Measurements from ENCODE around the gene WAC.

The WAC gene

DNA sequence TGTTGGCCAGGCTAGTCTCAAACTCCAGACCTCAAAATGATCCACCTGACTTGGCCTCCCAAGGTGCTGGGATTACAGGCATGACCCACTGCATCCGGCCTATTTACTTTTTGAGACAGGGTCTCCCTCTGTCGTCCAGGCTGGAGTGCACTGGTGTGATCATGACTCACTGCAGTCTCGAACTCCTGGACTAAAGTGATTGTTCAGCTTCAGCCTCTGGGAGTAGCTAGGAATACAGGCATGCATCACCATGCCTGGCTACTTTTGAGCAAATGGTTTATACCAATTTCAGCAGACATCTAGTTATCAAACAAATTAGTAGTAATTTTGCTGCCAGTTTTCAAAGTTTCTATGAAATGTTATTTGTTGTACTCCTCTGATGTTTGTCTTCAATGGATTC lies 2.2 kb upstream of the WAC start:
- DNase-seq (ENCODE audit: low read depth), result no peak
- no peak overlapping the region for H3K4me3 ChIP-seq (ENCODE audit: low read depth, low read length)
- TF ChIP-seq MYC (IDR thresholded peaks at IDR 0.05; ENCODE audit: low read depth, low read length), result no peak
- TF ChIP-seq POLR2A (IDR thresholded peaks at IDR 0.05; ENCODE audit: extremely low read depth, insufficient read length), result no peak
- no peak for TF ChIP-seq CTCF (IDR thresholded peaks at IDR 0.05; ENCODE audit: low read depth, low read length)
- TF ChIP-seq MAX (IDR thresholded peaks at IDR 0.05; ENCODE audit: low read depth, low read length), result no peak

GRCh38 chr10:28533186-28533564 lies 257 bp downstream of the WAC start:
- peak overlapping the region; percentile 82 for H3K4me3 ChIP-seq (ENCODE audit: low read depth, low read length)
- no peak for DNase-seq (ENCODE audit: low read depth)
- TF ChIP-seq MYC (IDR thresholded peaks at IDR 0.05; ENCODE audit: low read depth, low read length), result no peak
- no peak for TF ChIP-seq MAX (IDR thresholded peaks at IDR 0.05; ENCODE audit: low read depth, low read length)
- TF ChIP-seq CTCF (IDR thresholded peaks at IDR 0.05; ENCODE audit: low read depth, low read length), result no peak
- TF ChIP-seq POLR2A (IDR thresholded peaks at IDR 0.05; ENCODE audit: extremely low read depth, insufficient read length), result peak; percentile 3

DNA sequence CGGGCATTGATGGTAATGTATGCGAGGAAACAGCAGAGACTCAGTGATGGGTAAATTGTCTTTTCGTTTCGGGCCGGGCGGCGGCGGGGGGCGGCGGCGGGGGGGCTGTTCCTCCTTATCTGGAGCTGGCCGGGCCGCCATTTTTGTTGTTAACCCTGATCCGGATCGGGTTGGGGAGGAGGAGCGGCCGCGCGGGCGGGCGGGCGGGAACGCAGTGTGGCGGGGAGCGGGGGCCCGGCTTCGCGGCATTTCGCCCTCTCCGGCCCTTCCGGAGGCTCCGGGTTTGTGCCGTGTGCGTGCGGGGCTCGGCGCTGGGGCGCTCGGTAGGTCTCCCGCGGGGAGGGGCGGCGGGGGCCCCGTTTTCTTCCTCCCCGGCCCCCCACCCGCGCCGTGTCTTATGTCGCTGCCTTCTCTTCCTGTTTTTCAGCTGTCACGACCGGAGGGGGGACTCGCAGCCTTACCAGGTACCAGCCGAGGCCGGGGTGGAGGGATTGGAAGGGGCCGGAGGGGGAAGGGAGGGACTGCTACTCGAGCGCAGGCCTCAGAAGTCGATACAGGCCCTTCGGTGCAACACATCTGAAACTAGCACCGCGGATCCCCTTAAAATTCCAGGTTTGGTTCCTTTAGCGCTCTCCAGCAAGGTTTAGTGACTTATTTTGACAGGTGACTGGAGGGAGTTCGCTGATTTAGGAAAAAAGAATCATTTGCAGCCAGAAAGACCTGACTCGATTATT lies 820 bp downstream of the WAC start:
- TF ChIP-seq CTCF (IDR thresholded peaks at IDR 0.05; ENCODE audit: low read depth, low read length), result no peak
- peak overlapping the region; percentile 82 for H3K4me3 ChIP-seq (ENCODE audit: low read depth, low read length)
- DNase-seq (ENCODE audit: low read depth), result peak; percentile 62

- no peak for DNase-seq (ENCODE audit: low read depth)
- TF ChIP-seq MYC (IDR thresholded peaks at IDR 0.05; ENCODE audit: low read depth, low read length), result no peak
- TF ChIP-seq MAX (IDR thresholded peaks at IDR 0.05; ENCODE audit: low read depth, low read length), result no peak
- no peak for TF ChIP-seq POLR2A (IDR thresholded peaks at IDR 0.05; ENCODE audit: extremely low read depth, insufficient read length)
- TF ChIP-seq CTCF (IDR thresholded peaks at IDR 0.05; ENCODE audit: low read depth, low read length), result no peak
- peak overlapping the region; percentile 33 for H3K4me3 ChIP-seq (ENCODE audit: low read depth, low read length)
Observed at GRCh38 chr10:28535846-28536245, 2.9 kb downstream of the WAC start.

DNA sequence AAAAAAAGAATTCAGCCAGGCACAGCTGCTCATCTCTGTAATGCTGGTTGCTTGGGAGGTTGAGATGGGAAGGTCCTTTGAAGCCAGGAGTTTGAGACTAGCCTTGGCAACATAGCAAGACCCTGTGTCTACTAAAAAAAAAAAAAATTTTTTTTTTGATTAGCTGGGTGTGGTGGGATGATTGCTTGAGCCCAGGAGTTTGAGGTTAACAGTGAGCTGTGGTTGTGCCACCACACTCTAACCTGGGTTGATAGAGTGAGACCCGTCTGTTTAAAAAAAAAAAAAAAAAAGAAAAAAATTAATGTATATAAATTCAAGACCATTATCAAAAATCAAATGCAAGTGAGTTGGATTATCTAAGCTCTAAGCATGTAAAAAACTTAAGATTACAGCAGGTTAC lies 5.7 kb downstream of the WAC start:
- no peak for DNase-seq (ENCODE audit: low read depth)
- H3K4me3 ChIP-seq (ENCODE audit: low read depth, low read length), result no peak overlapping the region
- no peak for TF ChIP-seq CTCF (IDR thresholded peaks at IDR 0.05; ENCODE audit: low read depth, low read length)

- TF ChIP-seq MYC (IDR thresholded peaks at IDR 0.05; ENCODE audit: low read depth, low read length) (no peak), POLR2A (IDR thresholded peaks at IDR 0.05; ENCODE audit: extremely low read depth, insufficient read length) (no peak), MAX (IDR thresholded peaks at IDR 0.05; ENCODE audit: low read depth, low read length) (no peak), CTCF (IDR thresholded peaks at IDR 0.05; ENCODE audit: low read depth, low read length) (no peak)
Observed at GRCh38 chr10:28540145-28540544, 7.2 kb downstream of the WAC start.

More at GRCh38 chr10:28540145-28540544, 7.2 kb downstream of the WAC start:
- no peak overlapping the region for H3K4me3 ChIP-seq (ENCODE audit: low read depth, low read length)
- DNase-seq (ENCODE audit: low read depth), result no peak
